Astrocyte of the cerebellum (primary cell): Measurements from ENCODE around the gene ARVCF.

Experiments
- DNase-seq: peaks from one replicate; pipeline ENCODE4 v3.0.0-alpha.2; 2011; ENCODE audit warnings: low read depth
- H3K4me3 ChIP-seq: 2 replicates; pipeline ENCODE4 v1.5.1; 2011; ENCODE audit warnings: mild to moderate bottlenecking, low read depth, low read length, moderate library complexity
- CTCF ChIP-seq: IDR thresholded peaks from 2 replicates; pipeline ENCODE4 v1.5.1; 2012; ENCODE audit warnings: low read length, low read depth, moderate library complexity, mild to moderate bottlenecking; ENCODE audit errors: missing control alignments
- in situ Hi-C: cut with HindIII; loops from 2 replicates; pipeline ENCODE4 v1.10.0; 2017; ENCODE audit warnings: low sequenced_read_pairs

Gene ARVCF

DNA sequence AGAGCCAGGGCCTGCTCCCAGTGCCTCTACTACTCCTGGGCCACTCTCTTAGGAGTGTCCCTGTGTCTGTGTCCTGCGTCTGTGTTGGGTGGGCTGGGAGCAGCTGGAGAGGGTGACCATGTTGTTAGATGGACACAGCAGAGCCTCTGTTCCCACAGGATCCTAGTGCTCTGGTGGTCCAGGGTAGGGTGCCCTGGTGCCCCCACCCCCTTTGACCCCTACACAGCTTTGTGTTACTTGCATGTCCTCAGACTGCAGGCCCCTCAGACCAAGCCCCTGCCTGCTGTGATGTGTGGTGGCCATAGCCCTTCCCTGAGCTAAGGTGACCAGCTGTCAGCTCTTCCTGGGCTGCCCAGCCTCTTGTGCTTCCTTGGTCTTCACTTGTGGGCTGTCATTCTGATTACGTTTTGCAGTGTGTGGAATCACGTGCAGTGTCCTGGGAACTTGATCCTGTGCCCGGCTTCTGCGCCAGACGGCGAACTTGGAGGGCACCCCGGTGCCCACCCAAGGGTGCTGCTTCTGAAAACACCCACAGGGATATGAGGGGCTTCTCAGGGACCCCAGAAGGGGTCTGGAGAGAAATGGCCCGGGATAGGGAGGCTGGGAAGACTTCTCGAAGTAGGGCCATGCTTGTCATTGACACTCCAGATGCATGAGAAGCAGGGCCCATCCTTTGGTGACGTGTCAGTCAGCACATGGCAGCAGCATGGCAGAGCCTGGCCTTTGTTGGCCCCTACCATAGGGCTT, 5.8 kb upstream of the ARVCF start:
- DNase-seq: no peak
- in situ Hi-C loops: loop anchor here (5.0 kb wide), 1 partner anchor 50 kb away; no protein-coding TSS in a partner anchor
- peak overlapping the region; percentile 93 for H3K4me3 ChIP-seq
- no peak for TF ChIP-seq CTCF

- H3K4me3 ChIP-seq: peak overlapping the region; percentile 93
- TF ChIP-seq CTCF: no peak
- no peak for DNase-seq
- in situ Hi-C loops: loop anchor here (5.0 kb wide), 1 partner anchor 49 kb away; no protein-coding TSS in a partner anchor
Observed at GRCh38 chr22:20021196-20022181, 4.9 kb upstream of the ARVCF start.

GRCh38 chr22:20020533-20021195, 4.0 kb upstream of the ARVCF start, which contains the start of gene TANGO2:
TSS of gene TANGO2 (plus strand) at chr22:20021110. CDS start at chr22:20036799, 15,689 bp downstream.
- in situ Hi-C loops: loop anchor here (5.0 kb wide), 1 partner anchor 48 kb away; no protein-coding TSS in a partner anchor
- peak; percentile 56 for DNase-seq
- H3K4me3 ChIP-seq: peak within 1 kb of the TSS; percentile 93
- no peak for TF ChIP-seq CTCF

GRCh38 chr22:20019661-20020532, 3.3 kb upstream of the ARVCF start:
- TF ChIP-seq CTCF: no peak
- DNase-seq: no peak
- peak overlapping the region; percentile 39 for H3K4me3 ChIP-seq
- in situ Hi-C loops: loop anchor here (5.0 kb wide), 1 partner anchor 48 kb away; no protein-coding TSS in a partner anchor

DNA sequence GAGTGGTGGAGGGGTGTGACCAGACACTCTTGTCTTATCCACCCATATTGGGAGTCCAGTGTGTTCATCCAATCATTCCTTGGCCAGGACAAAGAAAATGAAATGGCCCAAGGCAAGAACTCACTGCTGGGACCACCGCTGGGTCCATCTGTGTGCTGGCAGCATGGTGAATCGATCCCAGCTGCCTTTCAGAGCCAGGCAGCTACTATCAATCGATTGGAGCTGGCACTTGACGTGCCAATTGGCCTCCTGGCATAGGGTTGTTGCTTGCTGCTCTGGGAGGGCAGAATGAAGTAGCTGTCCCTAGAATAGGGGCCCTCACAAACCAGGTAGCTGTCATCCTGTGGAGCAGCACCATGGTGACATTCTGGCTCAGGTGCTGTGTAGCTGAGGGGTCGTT, 1.4 kb upstream of the ARVCF start:
- TF ChIP-seq CTCF: no peak
- no peak for DNase-seq
- H3K4me3 ChIP-seq: no peak overlapping the region
- in situ Hi-C loops: no loop called here
